Endothelial cell of coronary artery (primary cell): Measurements from ENCODE around the gene USP48. TPM values are rescaled to one million over a fixed set of nuclear protein-coding genes. Genes with fewer than 3 reads are reported as not detected.

Experiments used
- total RNA-seq: library from RNA; depleted of rRNA; stranded (reverse); fragments of >200 nt; gene quantifications from 2 replicates; pipeline ENCODE4 v1.2.3, GENCODE V29; 2014

The USP48 gene
- total RNA-seq = 74.0 and 81.5 TPM in 2 replicates

DNA sequence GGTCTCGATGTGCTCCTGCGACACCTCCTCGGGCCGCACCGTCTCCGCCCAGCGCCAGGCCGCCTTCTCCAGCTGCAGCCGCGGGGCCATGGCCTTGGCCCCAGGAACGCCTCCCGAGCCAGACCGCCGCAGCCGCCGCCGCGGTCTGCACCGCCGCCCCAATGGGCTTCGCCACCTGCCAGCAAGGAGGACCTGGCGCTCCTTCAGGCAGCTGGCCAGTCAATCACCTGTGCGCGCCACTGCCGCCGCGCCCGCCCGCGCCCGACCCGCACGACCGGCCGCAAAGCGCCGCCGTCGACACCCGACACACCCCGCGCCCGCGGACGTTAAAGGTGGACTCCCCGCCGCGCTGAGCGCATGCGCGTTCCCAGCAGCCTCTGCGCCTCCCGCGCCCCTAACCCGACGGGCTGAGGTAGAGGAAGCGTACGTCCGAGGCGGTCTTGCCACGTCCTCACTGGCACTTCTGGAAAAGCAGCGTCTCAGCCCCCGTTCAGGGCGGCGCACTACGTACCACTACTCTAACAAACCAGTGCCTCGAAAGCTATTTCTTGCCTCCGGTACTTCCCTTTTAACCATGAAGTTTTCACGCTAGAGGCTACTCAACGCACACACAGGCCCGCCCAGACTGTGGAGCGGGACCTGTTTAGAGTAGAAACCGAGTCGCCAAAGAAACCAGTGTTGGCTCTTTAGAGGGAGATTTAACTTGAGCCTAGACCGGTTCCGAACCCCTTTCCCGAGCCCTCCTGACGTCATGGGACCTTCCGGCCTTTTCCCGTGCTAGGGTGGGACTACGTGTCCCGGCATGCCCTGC, at the start of gene USP48:
USP48 (minus strand) TSS at position 282 of the 811 bp plus-strand sequence; CDS start at position 90, 192 bp downstream.

GRCh38 chr1:21811875-21812305, 28.9 kb upstream of the USP48 start, which contains the start of gene LDLRAD2:
Gene LDLRAD2, plus strand, starts transcription at chr1:21812265. Its CDS starts 187 bp downstream, at chr1:21812452.

DNA sequence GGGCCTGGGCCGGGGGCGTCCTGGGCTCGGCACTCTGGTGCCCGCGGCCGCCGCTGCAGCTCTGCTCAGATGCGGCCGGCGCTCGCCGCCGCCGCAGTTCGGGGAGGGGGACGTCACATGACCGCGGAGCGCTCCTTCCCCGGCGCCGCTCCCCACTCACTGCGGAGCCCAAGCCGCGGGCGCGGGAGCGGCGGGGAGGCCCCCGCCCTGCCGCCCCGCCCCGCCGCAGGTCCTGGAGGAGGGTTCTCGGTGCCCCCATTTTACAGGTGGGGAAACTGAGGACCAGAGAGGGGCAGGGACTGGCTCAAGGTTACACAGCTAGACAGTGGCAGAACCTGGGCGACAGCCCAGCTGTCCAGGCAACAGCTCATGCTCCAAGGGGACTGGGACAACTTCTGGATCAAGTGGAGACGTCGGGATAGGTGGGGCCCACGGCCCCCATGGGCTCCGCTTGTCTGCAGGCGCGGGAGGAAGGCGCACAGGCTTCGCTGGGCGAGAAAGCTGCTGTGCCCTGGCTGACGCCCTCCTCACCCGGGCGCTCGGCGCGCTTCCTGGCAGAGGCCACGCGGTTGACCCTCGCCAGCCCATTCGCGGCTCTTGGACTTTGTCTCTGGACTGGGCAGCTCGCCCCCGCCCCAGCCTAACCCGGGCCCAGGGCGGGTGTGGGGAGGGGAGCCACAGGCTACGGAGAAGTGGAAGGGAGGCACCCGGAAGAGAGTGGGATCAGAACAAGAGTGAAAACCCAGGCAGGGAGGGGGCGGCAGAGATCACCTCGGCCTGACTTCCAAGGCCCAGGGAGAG, 113.5 kb downstream of the USP48 start, which contains the start of gene RAP1GAP:
RAP1GAP (minus strand) TSS at position 100 of the 801 bp plus-strand sequence. CDS start 49,325 bp downstream, outside the sequence.

Other genes with a start within 250 kb of the USP48 start
- gene RAP1GAP, start 113.8 kb downstream of the USP48 start, total RNA-seq = 0.09 and 0.18 TPM in 2 replicates
- under 0.01 TPM in 1 of 2 replicates, not detected in the other for gene LDLRAD2, start 29.1 kb upstream of the USP48 start, total RNA-seq
- 1,121 and 1,434 TPM in 2 replicates for gene HSPG2, start 154.2 kb upstream of the USP48 start, total RNA-seq
- gene CELA3B, start 193.9 kb upstream of the USP48 start, total RNA-seq = 0.27 TPM in 1 of 2 replicates, not detected in the other
- 0.09 TPM in 1 of 2 replicates, not detected in the other for gene CELA3A, start 218.5 kb upstream of the USP48 start, total RNA-seq